Lower leg skin (tissue), 3 donors: ENCODE data around the gene PYCR2.

Experiments used
- POLR2A ChIP-seq, 2 donors: fragments of 450-650 bp; IDR thresholded peaks; one replicate each; pipeline ENCODE4 v1.6.1; 2016 to 2017; ENCODE audit warnings: antibody characterized with exemption in 2 of 2, mild to moderate bottlenecking in 1 of 2, moderate library complexity in 1 of 2
- TF ChIP-seq, protein P1 (sequence below), 3 donors: fragments of 450-650 bp; IDR thresholded peaks; one replicate each; pipeline ENCODE4 v1.5.1; 2016; ENCODE audit warnings: antibody characterized with exemption in 3 of 3, mild to moderate bottlenecking in 3 of 3, moderate library complexity in 2 of 3

DNA sequence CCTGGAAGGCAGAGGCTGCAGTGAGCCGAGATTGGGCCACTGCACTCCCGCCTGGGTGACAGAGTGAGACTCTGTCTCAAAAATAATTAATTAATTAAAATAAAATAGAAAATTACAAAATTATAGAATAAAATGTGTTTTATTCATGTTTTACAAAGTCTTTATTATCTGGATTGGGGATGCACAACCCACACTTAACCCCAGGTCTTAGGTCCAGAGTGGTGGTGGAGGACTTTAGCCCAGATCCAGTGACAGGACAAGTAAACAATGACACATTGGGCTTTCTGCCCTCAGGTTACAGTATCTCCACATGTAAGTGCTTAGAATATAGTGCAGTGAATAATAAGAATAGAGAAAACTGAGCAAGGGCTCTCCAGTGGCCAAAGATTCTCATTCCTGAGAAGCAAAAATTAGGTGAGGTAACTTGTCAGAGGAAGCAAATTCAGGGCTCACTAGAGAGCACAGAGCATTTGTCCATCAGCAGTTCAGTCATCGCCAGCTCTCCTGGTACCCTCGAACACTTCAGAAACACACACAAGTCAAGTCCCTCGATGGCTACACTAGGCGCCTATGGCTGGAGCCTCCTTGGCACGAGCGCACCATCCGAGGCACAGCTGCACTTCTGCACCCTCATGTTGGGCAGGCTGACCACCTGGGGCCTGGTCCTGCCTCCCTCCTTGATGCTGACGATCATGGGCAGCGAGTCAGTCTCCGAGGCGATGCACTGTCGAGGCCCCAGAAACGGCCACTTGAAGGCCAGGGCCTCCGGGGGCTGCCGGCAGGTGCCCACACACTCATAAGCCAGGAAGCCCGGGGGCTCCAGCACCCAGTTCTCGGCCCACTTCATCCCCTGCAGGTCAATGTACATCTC, 37.7 kb downstream of the PYCR2 start:
- TF ChIP-seq POLR2A (IDR thresholded peaks at IDR 0.05): no peak
- TF ChIP-seq, protein P1, sequence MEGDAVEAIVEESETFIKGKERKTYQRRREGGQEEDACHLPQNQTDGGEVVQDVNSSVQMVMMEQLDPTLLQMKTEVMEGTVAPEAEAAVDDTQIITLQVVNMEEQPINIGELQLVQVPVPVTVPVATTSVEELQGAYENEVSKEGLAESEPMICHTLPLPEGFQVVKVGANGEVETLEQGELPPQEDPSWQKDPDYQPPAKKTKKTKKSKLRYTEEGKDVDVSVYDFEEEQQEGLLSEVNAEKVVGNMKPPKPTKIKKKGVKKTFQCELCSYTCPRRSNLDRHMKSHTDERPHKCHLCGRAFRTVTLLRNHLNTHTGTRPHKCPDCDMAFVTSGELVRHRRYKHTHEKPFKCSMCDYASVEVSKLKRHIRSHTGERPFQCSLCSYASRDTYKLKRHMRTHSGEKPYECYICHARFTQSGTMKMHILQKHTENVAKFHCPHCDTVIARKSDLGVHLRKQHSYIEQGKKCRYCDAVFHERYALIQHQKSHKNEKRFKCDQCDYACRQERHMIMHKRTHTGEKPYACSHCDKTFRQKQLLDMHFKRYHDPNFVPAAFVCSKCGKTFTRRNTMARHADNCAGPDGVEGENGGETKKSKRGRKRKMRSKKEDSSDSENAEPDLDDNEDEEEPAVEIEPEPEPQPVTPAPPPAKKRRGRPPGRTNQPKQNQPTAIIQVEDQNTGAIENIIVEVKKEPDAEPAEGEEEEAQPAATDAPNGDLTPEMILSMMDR (IDR thresholded peaks at IDR 0.05): no peak
